Superior temporal gyrus (tissue), 1 donor: Measurements from ENCODE around the gene ZC3H12D.
"Not testable (repeated sequence)": the region's sequence is repeated elsewhere in the genome, so short reads cannot be mapped to it uniquely, and the experiment has no call there.

Source experiments
- DNase-seq: peaks from one replicate; pipeline ENCODE4 v3.0.0-alpha.2; 2016; ENCODE audit errors: extremely low spot score

Gene ZC3H12D

DNA sequence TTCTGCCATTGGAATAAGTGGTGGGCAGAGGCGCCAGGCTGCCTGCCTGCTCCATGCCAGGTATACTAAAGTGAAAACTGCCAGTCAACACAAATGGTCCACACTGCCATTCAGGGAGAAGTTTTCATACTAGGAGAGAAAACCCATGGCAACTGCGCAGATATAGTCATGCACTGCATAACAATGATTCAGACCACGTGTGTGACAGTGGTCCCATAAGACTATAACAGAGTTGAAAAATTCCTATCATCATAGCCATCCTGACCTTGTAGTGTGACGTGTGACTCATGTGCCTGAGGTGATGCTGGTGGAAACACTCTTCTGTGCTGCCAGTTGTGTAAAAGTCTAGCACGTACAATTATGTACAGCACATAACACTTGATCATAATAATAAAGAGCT is 25.1 kb downstream of the ZC3H12D start:
- DNase-seq, result no peak

DNA sequence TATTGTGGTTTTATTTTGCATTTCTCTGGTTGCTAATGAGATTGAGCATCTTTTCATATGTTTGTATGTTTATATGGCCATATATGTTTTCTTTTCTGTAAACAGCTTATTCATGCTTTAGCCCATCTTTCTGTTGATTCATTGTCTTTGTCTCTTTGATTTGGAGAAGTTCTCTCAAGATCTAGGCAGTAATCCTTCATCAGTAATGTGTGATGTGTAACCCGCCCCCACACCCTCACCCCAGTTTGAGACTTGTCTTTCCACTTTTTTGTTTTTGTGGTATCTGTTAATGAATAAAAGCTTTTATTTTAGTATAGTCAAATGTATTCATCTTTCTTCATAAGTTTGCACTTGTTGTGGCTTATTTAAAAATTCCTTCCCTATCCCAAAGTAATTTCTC is 26.0 kb downstream of the ZC3H12D start:
- DNase-seq, result no peak

DNA sequence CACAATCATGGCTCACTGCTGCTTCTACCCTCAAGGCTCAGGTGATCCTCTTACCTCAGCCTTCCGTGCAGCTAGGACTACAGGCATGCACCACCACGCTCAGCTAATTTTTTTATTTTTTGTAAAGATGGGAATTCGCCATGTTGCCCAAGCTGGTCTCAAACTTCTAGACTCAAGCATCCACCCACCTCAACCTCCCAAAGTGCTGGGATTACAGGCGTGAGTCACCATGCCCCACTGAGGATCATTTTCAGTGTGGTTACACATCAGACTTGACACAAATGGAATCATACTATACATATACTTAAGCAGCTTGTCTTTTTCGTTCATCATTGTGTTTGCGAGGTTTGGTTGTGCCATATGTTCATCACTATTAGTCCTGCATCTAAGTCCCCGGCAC is 26.6 kb downstream of the ZC3H12D start:
- DNase-seq, result no peak

DNA sequence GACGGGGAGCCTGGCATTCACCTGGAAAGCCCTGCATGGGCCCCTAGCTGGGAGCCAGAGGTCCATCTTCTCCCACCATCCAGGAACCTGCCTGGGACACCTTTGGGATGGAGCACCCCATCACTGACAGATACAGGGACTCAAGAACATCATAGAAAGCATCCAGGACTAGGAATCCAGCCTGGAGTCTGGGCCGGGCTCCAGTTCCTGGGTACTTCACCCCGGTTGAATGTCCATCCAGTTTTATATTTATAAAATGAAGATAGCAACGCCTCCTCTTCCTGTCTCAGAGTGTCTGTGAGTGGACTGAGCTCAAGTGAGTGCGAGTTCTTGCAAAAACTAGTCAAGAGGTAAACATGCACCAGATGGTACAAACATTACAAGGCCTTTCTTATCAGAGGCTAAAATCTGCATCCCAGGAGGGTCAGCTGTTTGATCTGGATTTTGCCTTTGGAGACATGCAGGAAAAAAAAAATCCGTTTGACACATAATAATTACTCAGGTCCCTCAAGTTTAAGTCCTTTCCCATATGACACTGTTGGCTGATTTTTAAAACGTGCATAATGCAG is 27.4 kb downstream of the ZC3H12D start:
- no peak for DNase-seq

DNA sequence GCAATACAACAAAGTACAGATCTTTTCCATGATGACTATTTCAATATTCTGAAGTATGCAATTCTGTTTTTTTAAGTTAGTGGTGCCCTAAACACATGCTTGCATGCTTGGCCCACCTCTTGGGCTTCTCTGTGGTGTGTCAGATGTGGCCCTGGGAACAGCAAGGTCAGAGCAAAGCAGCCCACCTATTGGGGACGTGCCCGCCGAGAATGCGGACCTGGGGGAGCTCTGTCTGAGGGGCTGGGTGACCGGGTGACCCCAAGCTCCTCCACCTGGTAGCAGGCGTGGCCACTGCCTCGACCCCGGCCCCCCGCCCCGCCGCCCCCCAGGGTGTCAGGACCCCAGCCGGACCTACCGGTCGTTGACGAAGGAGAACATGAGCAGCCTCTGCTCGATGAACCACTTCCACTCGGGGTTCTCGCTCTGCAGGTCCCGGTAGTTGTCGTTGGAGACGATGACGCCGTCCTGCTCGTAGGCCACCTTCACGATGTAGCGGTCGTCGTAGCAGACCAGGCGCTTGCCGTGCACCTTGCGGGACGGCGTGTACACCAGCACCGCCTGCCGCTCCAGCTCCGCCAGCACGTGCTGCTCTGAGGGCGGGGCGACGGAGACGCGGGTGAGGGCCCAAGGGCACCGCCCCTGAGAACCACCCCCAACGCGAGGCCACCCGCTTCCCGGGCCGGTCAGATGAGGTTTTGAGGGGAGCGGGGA is 28.3 kb downstream of the ZC3H12D start:
- no peak for DNase-seq

GRCh38 chr6:149455031-149455732 is 29.6 kb downstream of the ZC3H12D start:
- DNase-seq, result no peak

- peak; percentile 89 for DNase-seq
These were observed 30.4 kb downstream of the ZC3H12D start for GRCh38 chr6:149454346-149454848.

DNA sequence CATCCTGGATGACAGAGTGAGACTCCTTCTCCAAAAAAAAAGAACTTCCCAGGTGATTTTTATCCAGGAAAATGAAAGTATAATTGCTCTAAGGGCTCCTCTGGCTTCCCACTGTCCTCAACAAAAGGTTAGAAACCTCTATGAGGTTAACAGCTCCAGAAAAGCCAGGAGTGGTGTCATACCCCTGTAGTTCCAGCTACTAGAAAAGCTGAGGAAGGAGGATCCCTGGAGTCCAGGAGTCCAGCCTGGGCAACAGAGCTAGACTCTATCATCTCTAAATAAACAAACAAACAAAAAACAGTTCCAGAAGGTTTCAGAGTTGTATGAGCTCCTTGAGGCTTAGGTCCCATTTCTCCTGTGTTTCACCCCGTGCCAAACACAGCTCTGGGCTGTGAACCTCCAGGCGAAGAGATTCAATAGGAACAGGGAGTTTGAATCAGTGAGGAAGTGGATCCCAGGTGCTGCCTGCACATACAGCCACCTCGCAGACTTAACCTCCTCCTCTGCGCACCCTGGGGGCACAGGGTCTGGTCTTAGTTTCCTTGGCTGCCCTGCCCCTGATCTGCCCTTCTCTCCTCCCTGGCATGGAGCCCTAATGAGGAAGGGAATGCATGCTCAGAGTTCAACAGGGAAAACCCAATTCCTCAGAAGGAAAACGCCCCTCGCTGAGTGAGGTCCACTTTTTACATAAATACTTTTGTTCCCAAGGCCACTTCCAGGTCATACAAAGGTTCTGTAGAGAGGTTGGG is 31.0 kb downstream of the ZC3H12D start:
- DNase-seq, result no peak

GRCh38 chr6:149452037-149452939 is 32.5 kb downstream of the ZC3H12D start:
- no peak for DNase-seq

GRCh38 chr6:149451376-149452036 is 33.3 kb downstream of the ZC3H12D start:
- DNase-seq, result no peak

- DNase-seq, result no peak
These were observed 34.0 kb downstream of the ZC3H12D start for GRCh38 chr6:149450679-149451375.

GRCh38 chr6:149449831-149450678 is 34.8 kb downstream of the ZC3H12D start:
- DNase-seq, result no peak

- no peak for DNase-seq
These were observed 35.9 kb downstream of the ZC3H12D start for GRCh38 chr6:149448821-149449453.

GRCh38 chr6:149446791-149447376 is 37.9 kb downstream of the ZC3H12D start:
- DNase-seq, result no peak

DNA sequence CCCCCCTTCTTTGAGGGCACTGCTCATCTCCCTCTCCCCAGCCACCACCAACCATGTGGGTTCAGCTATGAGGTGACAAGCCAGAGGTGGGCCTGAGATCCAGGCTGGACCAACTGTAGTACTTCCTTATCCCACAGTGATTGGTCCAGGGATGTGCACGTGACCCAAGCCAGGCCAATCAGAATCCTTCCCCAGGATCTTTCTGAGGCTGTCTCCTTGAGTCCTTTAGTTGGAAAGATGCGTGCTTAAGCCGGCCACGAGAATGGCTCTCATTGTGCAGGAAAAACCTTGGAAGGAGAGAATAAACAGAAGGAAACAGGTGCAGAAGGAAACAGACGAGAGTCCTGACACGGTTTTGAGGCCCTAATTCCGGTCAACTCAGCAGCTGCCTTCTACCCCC is 39.2 kb downstream of the ZC3H12D start:
- no peak for DNase-seq

DNA sequence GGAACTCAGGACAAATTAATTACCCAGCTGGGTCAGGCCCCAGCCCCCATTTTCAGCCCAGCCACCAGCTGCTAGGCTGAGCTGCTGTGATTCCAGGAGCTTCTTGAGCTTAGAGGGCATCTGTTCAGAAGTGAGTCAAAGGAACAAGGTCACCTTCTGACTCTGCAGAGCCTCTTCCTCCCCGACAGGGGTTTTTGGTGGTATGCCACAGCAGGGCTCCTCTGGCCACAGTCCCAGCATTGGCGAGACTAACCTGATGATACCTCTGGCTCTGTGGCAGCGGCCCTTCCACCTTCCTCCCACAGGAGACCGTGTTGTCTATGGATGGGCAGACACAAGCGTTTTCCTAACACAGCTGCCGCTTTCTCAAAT is 39.7 kb downstream of the ZC3H12D start:
- DNase-seq, result no peak

DNA sequence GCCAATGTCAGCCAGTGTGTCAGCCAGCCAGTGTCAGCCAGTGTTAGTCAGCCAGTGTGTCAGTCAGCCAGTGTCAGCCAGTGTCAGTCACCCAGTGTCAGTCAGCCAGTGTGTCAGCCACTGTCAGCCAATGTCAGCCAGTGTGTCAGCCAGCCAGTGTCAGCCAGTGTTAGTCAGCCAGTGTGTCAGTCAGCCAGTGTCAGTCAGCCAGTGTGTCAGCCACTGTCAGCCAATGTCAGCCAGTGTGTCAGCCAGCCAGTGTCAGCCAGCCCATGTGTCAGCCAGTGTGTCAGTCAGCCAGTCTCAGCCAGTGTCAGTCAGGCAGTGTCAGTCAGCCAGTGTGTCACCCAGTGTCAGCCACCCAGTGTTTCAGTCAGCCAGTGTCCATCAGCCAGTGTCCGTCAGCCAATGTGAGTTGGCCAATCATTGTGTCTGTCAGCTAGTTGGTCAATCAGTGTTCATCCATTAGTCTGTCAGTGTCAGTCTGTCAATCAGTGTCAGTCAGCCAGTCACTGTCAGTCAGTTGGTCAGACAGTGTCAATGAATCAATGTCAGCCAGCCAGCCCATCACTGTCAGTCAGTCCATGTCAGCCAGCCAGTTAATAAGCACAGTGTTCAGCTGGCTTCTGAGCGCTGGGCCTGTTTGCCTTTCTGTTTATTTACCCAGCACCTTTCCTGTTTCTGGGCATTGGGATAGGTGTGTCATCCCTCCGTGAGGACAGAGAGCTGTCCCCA is 40.3 kb downstream of the ZC3H12D start:
- not testable (repeated sequence) for DNase-seq
